ENCODE results near the gene SOHLH1.

GRCh38 chr9:135698236-135698635 lies 1.0 kb downstream of the SOHLH1 start:
- TF ChIP-seq CTCF (conservative IDR thresholded peaks at IDR 0.05; ENCODE audit: low read depth, low read length): no peak
- no peak for TF ChIP-seq BHLHE40 (IDR thresholded peaks at IDR 0.05; ENCODE audit: low read depth, low read length)
- TF ChIP-seq ELK1 (IDR thresholded peaks at IDR 0.05; ENCODE audit: borderline replicate concordance, low read depth, low read length): no peak
